Measurements from ENCODE around the gene INSL3.

INSL3 gene

GRCh38 chr19:17797424-17798201, 23.7 kb downstream of the INSL3 start:
- Histone ChIP-seq H3K9ac (ENCODE audit: low read length) (no peak overlapping the region), H3K9me2 (replicated peaks; ENCODE audit: insufficient read depth, low read length) (no peaks in the 10 kb centered on the region), H3K27me3 (replicated peaks; ENCODE audit: insufficient read depth, low read length) (peaks cover 78% of the 10 kb centered on the region), H4K20me1 (ENCODE audit: insufficient read depth, low read length) (no peaks in the 10 kb centered on the region), H3K4me3 (ENCODE audit: low read length) (no peak overlapping the region), H3K4me1 (ENCODE audit: low read length) (0 out of 2 replicates have a peak, but pooled peaks cover 3% of the 10 kb centered on the region), H2AFZ (ENCODE audit: low read length) (no peak overlapping the region), H3K27ac (ENCODE audit: low read length) (no peak overlapping the region), H3K36me3 (replicated peaks; ENCODE audit: insufficient read depth, low read length) (no peaks in the 10 kb centered on the region), H3K9me3 (replicated peaks; ENCODE audit: insufficient read depth, low read length) (no peaks in the 10 kb centered on the region), H3K4me2 (ENCODE audit: low read depth, low read length) (no peak overlapping the region), H3K79me2 (ENCODE audit: low read length) (no peaks in the 10 kb centered on the region), H3F3A (ENCODE audit: insufficient read depth, low read length) (no peaks in the 10 kb centered on the region)
- no peak for DNase-seq
- no peak for TF ChIP-seq EZH2 (optimal IDR thresholded peaks at IDR 0.05; ENCODE audit: low read depth, low read length)
- TF ChIP-seq CTCF (IDR thresholded peaks at IDR 0.05; ENCODE audit: low read length) = no peak
- TF ChIP-seq EZH2phosphoT487 (IDR thresholded peaks at IDR 0.05; ENCODE audit: low read length) = no peak

- no peaks in the 10 kb centered on the region for H3K9me2 ChIP-seq (replicated peaks; ENCODE audit: insufficient read depth, low read length)
- H3K4me1 ChIP-seq (ENCODE audit: low read length) = 0 out of 2 replicates have a peak, but pooled peaks cover 3% of the 10 kb centered on the region
- no peaks in the 10 kb centered on the region for H3K9me3 ChIP-seq (replicated peaks; ENCODE audit: insufficient read depth, low read length)
- DNase-seq = no peak
- no peak overlapping the region for H3K27ac ChIP-seq (ENCODE audit: low read length)
- no peak overlapping the region for H3K9ac ChIP-seq (ENCODE audit: low read length)
- no peak overlapping the region for H3K4me3 ChIP-seq (ENCODE audit: low read length)
- no peaks in the 10 kb centered on the region for H3F3A ChIP-seq (ENCODE audit: insufficient read depth, low read length)
- peaks cover 73% of the 10 kb centered on the region for H3K27me3 ChIP-seq (replicated peaks; ENCODE audit: insufficient read depth, low read length)
- no peaks in the 10 kb centered on the region for H3K36me3 ChIP-seq (replicated peaks; ENCODE audit: insufficient read depth, low read length)
- TF ChIP-seq CTCF (IDR thresholded peaks at IDR 0.05; ENCODE audit: low read length) = no peak
- no peak for TF ChIP-seq EZH2 (optimal IDR thresholded peaks at IDR 0.05; ENCODE audit: low read depth, low read length)
- TF ChIP-seq EZH2phosphoT487 (IDR thresholded peaks at IDR 0.05; ENCODE audit: low read length) = no peak
- H3K4me2 ChIP-seq (ENCODE audit: low read depth, low read length) = no peak overlapping the region
- H4K20me1 ChIP-seq (ENCODE audit: insufficient read depth, low read length) = no peaks in the 10 kb centered on the region
- H2AFZ ChIP-seq (ENCODE audit: low read length) = no peak overlapping the region
- no peaks in the 10 kb centered on the region for H3K79me2 ChIP-seq (ENCODE audit: low read length)
Measured at GRCh38 chr19:17796838-17797423, 24.4 kb downstream of the INSL3 start.

DNA sequence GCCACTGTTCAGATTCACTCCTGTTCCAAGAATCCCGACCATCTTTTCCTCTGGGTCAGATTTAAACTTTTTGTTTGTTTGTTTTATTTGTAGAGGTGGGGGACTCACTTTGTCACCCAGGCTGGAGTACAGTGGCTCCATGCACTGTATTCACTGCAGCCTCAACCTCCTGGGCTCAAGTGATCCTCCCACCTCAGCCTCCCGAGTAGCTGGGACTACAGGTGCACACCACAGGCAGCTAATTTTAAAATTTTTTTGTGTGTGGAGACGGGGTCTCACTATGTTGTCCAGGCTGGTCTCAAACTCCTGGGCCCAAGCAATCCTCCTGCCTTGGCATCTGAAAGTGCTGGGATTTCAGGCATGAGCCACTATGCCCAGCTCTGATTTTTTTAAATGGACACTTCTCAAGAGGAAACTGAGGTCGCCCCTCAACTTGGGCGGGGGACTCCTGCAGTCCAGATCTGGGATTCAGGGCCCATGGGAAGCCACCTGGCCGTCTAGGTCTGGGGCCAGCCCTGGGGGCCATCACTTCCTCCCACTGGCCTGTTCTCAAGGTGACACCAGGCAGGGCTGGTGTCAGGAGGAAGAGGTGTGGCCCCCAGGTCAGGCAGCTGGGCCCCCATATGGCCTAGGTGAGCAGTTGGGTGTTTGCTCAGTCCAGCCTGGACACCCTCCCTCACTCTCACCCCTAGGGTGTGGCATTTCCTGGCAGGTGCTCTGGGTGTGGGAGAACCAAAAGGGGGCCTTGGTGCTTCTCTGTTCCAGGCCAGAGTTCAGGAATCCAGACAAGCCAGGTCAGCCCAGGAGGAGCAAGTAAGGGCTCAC, 25.1 kb downstream of the INSL3 start:
- Histone ChIP-seq H3K9ac (ENCODE audit: low read length) (no peak overlapping the region), H3K79me2 (ENCODE audit: low read length) (no peaks in the 10 kb centered on the region)

More for the DNA sequence above, 25.1 kb downstream of the INSL3 start:
- Histone ChIP-seq H3K9me2 (replicated peaks; ENCODE audit: insufficient read depth, low read length) (no peaks in the 10 kb centered on the region), H3K4me3 (ENCODE audit: low read length) (no peak overlapping the region), H3F3A (ENCODE audit: insufficient read depth, low read length) (no peaks in the 10 kb centered on the region), H3K27ac (ENCODE audit: low read length) (no peak overlapping the region), H3K4me2 (ENCODE audit: low read depth, low read length) (no peak overlapping the region), H3K36me3 (replicated peaks; ENCODE audit: insufficient read depth, low read length) (no peaks in the 10 kb centered on the region), H3K4me1 (ENCODE audit: low read length) (0 out of 2 replicates have a peak, but pooled peaks cover 3% of the 10 kb centered on the region), H3K27me3 (replicated peaks; ENCODE audit: insufficient read depth, low read length) (peaks cover 78% of the 10 kb centered on the region), H3K9me3 (replicated peaks; ENCODE audit: insufficient read depth, low read length) (no peaks in the 10 kb centered on the region), H4K20me1 (ENCODE audit: insufficient read depth, low read length) (no peaks in the 10 kb centered on the region), H2AFZ (ENCODE audit: low read length) (no peak overlapping the region)
- no peak for DNase-seq
- TF ChIP-seq CTCF (IDR thresholded peaks at IDR 0.05; ENCODE audit: low read length) (no peak), EZH2 (optimal IDR thresholded peaks at IDR 0.05; ENCODE audit: low read depth, low read length) (no peak), EZH2phosphoT487 (IDR thresholded peaks at IDR 0.05; ENCODE audit: low read length) (no peak)
